H1 (cell line): ENCODE results near the gene STIM1. TPM values are rescaled to one million over a fixed set of nuclear protein-coding genes. Genes with fewer than 3 reads are reported as not detected.

Experiments
- CTCF ChIA-PET: fragments of 300-600 bp; sonication (Branson Sonifier 250); formaldehyde crosslinking; loops from one replicate; lab custom pipeline; 2021; ENCODE audit not compliant: partially characterized antibody; lab: Charles Lee
- POLR2A ChIA-PET: fragments of 300-600 bp; sonication (Branson Sonifier 250); formaldehyde crosslinking; loops from one replicate; lab custom pipeline; 2021; ENCODE audit warnings: inconsistent platforms; ENCODE audit not compliant: partially characterized antibody; lab: Charles Lee
- DNase-seq, 2 experiments: peaks; one replicate each; pipeline versions ENCODE4 v3.0.0 to v3.0.0-alpha.2; 2010 to 2022; ENCODE audit warnings: low spot score in 2 of 2, low read depth in 1 of 2, mixed read lengths in 1 of 2
- FAIRE-seq: peaks from 2 replicates; lab custom pipeline; 2011; peaks lifted over from hg19 to GRCh38; lab: Jason Lieb, UNC
- H2AFZ ChIP-seq: 2 replicates; pipeline ENCODE4 v1.8.1; 2012; ENCODE audit warnings: low read length, inconsistent platforms
- H2AK5ac ChIP-seq: 2 replicates; pipeline ENCODE4 v1.6.1; 2013; ENCODE audit warnings: low read depth, low read length
- H2BK120ac ChIP-seq: replicated peaks from 2 replicates; pipeline ENCODE3; 2013; ENCODE audit warnings: low read depth, low read length, inconsistent platforms
- H2BK12ac ChIP-seq: 2 replicates; pipeline ENCODE4 v1.6.1; 2013; ENCODE audit warnings: low read depth, low read length
- H2BK15ac ChIP-seq: 2 replicates; pipeline ENCODE4 v1.6.1; 2013; ENCODE audit warnings: low read length
- H2BK20ac ChIP-seq: 2 replicates; pipeline ENCODE4 v1.6.1; 2013; ENCODE audit warnings: low read length
- H2BK5ac ChIP-seq: 2 replicates; pipeline ENCODE4 v1.6.1; 2013; ENCODE audit warnings: low read depth, low read length
- H3K14ac ChIP-seq: 2 replicates; pipeline ENCODE4 v1.6.1; 2013; ENCODE audit warnings: inconsistent platforms; ENCODE audit not compliant: insufficient read length
- H3K18ac ChIP-seq: 2 replicates; pipeline ENCODE4 v1.6.1; 2013; ENCODE audit warnings: low read length; ENCODE audit errors: extremely low read depth
- H3K23ac ChIP-seq: 2 replicates; pipeline ENCODE4 v1.6.1; 2013; ENCODE audit warnings: inconsistent platforms; ENCODE audit not compliant: insufficient read length
- H3K23me2 ChIP-seq: 2 replicates; pipeline ENCODE4 v1.6.1; 2013; ENCODE audit warnings: low read depth, low read length
- H3K27ac ChIP-seq: 2 replicates; pipeline ENCODE4 v1.6.1; 2011; ENCODE audit warnings: low read depth, low read length, inconsistent platforms
- H3K27me3 ChIP-seq, 4 experiments: replicated peaks in 1 of 4; 1 replicate in 1 of 4; 2 replicates in 3 of 4; pipeline versions ENCODE4 v1.6.1 to v1.8.1; 2011 to 2013; ENCODE audit warnings: low read length in 3 of 4, mild to moderate bottlenecking in 3 of 4, inconsistent platforms in 2 of 4, mixed read lengths in 2 of 4, moderate library complexity in 1 of 4; ENCODE audit not compliant: control insufficient read depth in 3 of 4, insufficient read depth in 3 of 4; ENCODE audit errors: extremely low read depth in 1 of 4
- H3K36me3 ChIP-seq, 4 experiments: 2 replicates each; pipeline versions ENCODE4 v1.6.1 to v1.8.1; 2011 to 2013; ENCODE audit warnings: mild to moderate bottlenecking in 4 of 4, low read length in 3 of 4, moderate library complexity in 2 of 4, control low read depth in 1 of 4, inconsistent platforms in 1 of 4; ENCODE audit not compliant: insufficient read depth in 4 of 4, control insufficient read depth in 2 of 4
- H3K4ac ChIP-seq: replicated peaks from 2 replicates; pipeline ENCODE3; 2013; ENCODE audit warnings: low read length, low read depth, mixed read lengths, inconsistent platforms; ENCODE audit not compliant: insufficient read length
- H3K4me1 ChIP-seq, 4 experiments: replicated peaks in 1 of 4; 1 replicate in 1 of 4; 2 replicates in 3 of 4; pipeline versions ENCODE4 v1.6.1 to v1.8.1; 2011 to 2013; ENCODE audit warnings: low read length in 3 of 4, inconsistent platforms in 2 of 4, mixed read lengths in 1 of 4; ENCODE audit not compliant: insufficient read depth in 4 of 4, control insufficient read depth in 3 of 4
- H3K4me2 ChIP-seq, 2 experiments: 2 replicates each; pipeline versions ENCODE4 v1.6.1 to v1.8.1; 2011 to 2013; ENCODE audit warnings: low read depth in 2 of 2, low read length in 2 of 2, control low read depth in 1 of 2, inconsistent platforms in 1 of 2, mild to moderate bottlenecking in 1 of 2; ENCODE audit not compliant: insufficient read depth in 1 of 2
- H3K4me3 ChIP-seq, 4 experiments: fragments of 200-600, 300-600 bp in 1 of 4; sonication (generic), shearing (Covaris generic), sonication (Bioruptor Twin) in 1 of 4; 2 replicates each; pipeline versions ENCODE4 v1.5.1 to v1.8.1; 2011 to 2016; ENCODE audit warnings: low read length in 4 of 4, low read depth in 3 of 4, control low read depth in 2 of 4, inconsistent platforms in 2 of 4, mild to moderate bottlenecking in 2 of 4, mixed read lengths in 1 of 4, moderate library complexity in 1 of 4; ENCODE audit not compliant: insufficient read depth in 2 of 4; ENCODE audit errors: extremely low read depth in 1 of 4
- H3K56ac ChIP-seq: replicated peaks from 2 replicates; pipeline ENCODE3; 2013; ENCODE audit warnings: low read depth, mild to moderate bottlenecking, mixed read lengths, low read length, inconsistent platforms; ENCODE audit not compliant: insufficient read length
- H3K79me1 ChIP-seq: 2 replicates; pipeline ENCODE4 v1.6.1; 2013; ENCODE audit warnings: low read depth, low read length, control low read depth
- H3K79me2 ChIP-seq, 2 experiments: 2 replicates each; pipeline versions ENCODE4 v1.6.1 to v1.8.1; 2012 to 2013; ENCODE audit warnings: low read length in 2 of 2, mild to moderate bottlenecking in 2 of 2, inconsistent platforms in 1 of 2; ENCODE audit not compliant: insufficient read depth in 2 of 2, control insufficient read depth in 1 of 2
- H3K9ac ChIP-seq, 4 experiments: replicated peaks in 1 of 4; 1 replicate in 1 of 4; 2 replicates in 3 of 4; pipeline versions ENCODE4 v1.6.1 to v1.8.1; 2011 to 2013; ENCODE audit warnings: low read depth in 3 of 4, low read length in 3 of 4, control low read depth in 2 of 4, mild to moderate bottlenecking in 2 of 4, moderate library complexity in 2 of 4, inconsistent platforms in 1 of 4; ENCODE audit errors: extremely low read depth in 1 of 4
- H3K9me3 ChIP-seq, 2 experiments: 2 replicates each; pipeline versions ENCODE4 v1.6.1 to v1.8.1; 2012 to 2013; ENCODE audit warnings: mild to moderate bottlenecking in 2 of 2, moderate library complexity in 2 of 2, control low read depth in 1 of 2, inconsistent platforms in 1 of 2, low read depth in 1 of 2, low read length in 1 of 2, mixed read lengths in 1 of 2; ENCODE audit not compliant: insufficient read depth in 2 of 2
- H4K20me1 ChIP-seq, 2 experiments: replicated peaks in 1 of 2; 2 replicates each; pipeline versions ENCODE3 to v1.8.1; 2011 to 2013; ENCODE audit warnings: inconsistent platforms in 2 of 2, low read length in 2 of 2, mild to moderate bottlenecking in 1 of 2; ENCODE audit not compliant: insufficient read depth in 2 of 2, control insufficient read depth in 1 of 2
- H4K5ac ChIP-seq: 2 replicates; pipeline ENCODE4 v1.6.1; 2013; ENCODE audit warnings: low read length, low read depth, mixed read lengths, inconsistent platforms; ENCODE audit not compliant: insufficient read length
- H4K8ac ChIP-seq: 2 replicates; pipeline ENCODE4 v1.8.0; 2013; ENCODE audit warnings: mild to moderate bottlenecking, moderate library complexity, low read length, inconsistent platforms; ENCODE audit not compliant: insufficient read depth; ENCODE audit errors: extremely low read depth
- H4K91ac ChIP-seq: replicated peaks from 2 replicates; pipeline ENCODE3; 2013; ENCODE audit warnings: low read length, mixed read lengths, inconsistent platforms; ENCODE audit not compliant: insufficient read length
- BACH1 ChIP-seq: IDR thresholded peaks from 2 replicates; pipeline ENCODE4 v1.6.1; 2012; ENCODE audit warnings: low read length, improper control_type of control experiment
- CBX5 ChIP-seq: fragments of 300-800, 300-1000 bp; sonication (generic); IDR thresholded peaks from 2 replicates; pipeline ENCODE4 v1.7.1; 2016; ENCODE audit warnings: antibody characterized with exemption, low read length, low read depth
- KDM4A ChIP-seq: IDR thresholded peaks from one replicate; pipeline ENCODE4 v1.7.1; 2012; ENCODE audit warnings: low read depth, mild to moderate bottlenecking, moderate library complexity, low read length, inconsistent platforms; ENCODE audit not compliant: severe bottlenecking
- KDM5A ChIP-seq: fragments of 200-600 bp; IDR thresholded peaks from 2 replicates; pipeline ENCODE4 v1.7.1; 2012; ENCODE audit warnings: mild to moderate bottlenecking, low read length, inconsistent platforms, mixed read lengths
- POLR2A ChIP-seq, 2 experiments: IDR thresholded peaks; 1 replicate in 1 of 2; 2 replicates in 1 of 2; pipeline ENCODE4 v1.6.1; 2011; ENCODE audit warnings: low read depth in 2 of 2, low read length in 2 of 2, mild to moderate bottlenecking in 2 of 2; ENCODE audit errors: control extremely low read depth in 1 of 2
- SP4 ChIP-seq: IDR thresholded peaks from 2 replicates; pipeline ENCODE4 v1.6.1; 2012; ENCODE audit warnings: low read length, inconsistent platforms
- SRF ChIP-seq: IDR thresholded peaks from 2 replicates; pipeline ENCODE4 v1.6.1; 2011; ENCODE audit warnings: mild to moderate bottlenecking, low read depth, low read length, moderate library complexity
- TAF1 ChIP-seq: IDR thresholded peaks from 2 replicates; pipeline ENCODE4 v1.6.1; 2011; ENCODE audit warnings: mild to moderate bottlenecking, low read depth, low read length
- polyA plus RNA-seq, 7 experiments: library from polyadenylated mRNA; depleted of rRNA in 3 of 7; stranded (reverse) in 5 of 7; unstranded in 2 of 7; fragments of >200 nt in 5 of 7; fragments of 200-250 nt in 2 of 7; gene quantifications; 1 replicate in 5 of 7; 2 replicates in 1 of 7; 4 replicates in 1 of 7; pipeline versions ENCODE4 v1.2.1 to v1.2.3, GENCODE V29; 2011 to 2013; ENCODE audit warnings: missing spikeins in 2 of 7, mixed read lengths in 2 of 7
- total RNA-seq: library from RNA; stranded (reverse); fragmentation: NEBNext Ultra II Directional; extraction: Animal tissue kit (Norgen Biotek cat#: 25700); gene quantifications from 2 replicates; pipeline ENCODE4 v1.2.1, GENCODE V29; 2021

Gene STIM1
- total and polyA plus RNA-seq, 2 of the 8 experiments (the other 6 are each of a cell fraction or from before 2014, with no cell fraction given) = 11.1 to 12.2 TPM

GRCh38 chr11:3882655-3883054 lies 27.2 kb downstream of the STIM1 start:
- Histone ChIP-seq H4K91ac (no peak overlapping the region), H2BK15ac (no peak overlapping the region), H3K27me3 (no peaks in the 10 kb centered on the region; a peak in 2 of 7 replicates), H2BK12ac (no peak overlapping the region), H2BK20ac (no peak overlapping the region), H3K23ac (no peak overlapping the region), H3K4me2 (no peak overlapping the region), H3K23me2 (no peaks in the 10 kb centered on the region), H4K8ac (no peak overlapping the region), H3K36me3 (no peaks in the 10 kb centered on the region), H3K79me2 (no peaks in the 10 kb centered on the region), H2AK5ac (no peak overlapping the region), H2AFZ (no peak overlapping the region), H3K4me3 (no peak overlapping the region), H3K79me1 (no peaks in the 10 kb centered on the region), H3K4ac (no peak overlapping the region), H3K4me1 (no peaks in the 10 kb centered on the region), H3K27ac (no peak overlapping the region), H3K9ac (no peak overlapping the region), H3K18ac (no peak overlapping the region), H3K56ac (no peak overlapping the region), H4K20me1 (no peaks in the 10 kb centered on the region), H2BK5ac (no peak overlapping the region), H3K14ac (no peak overlapping the region), H2BK120ac (no peak overlapping the region), H3K9me3 (no peaks in the 10 kb centered on the region), H4K5ac (no peak overlapping the region)
- POLR2A ChIA-PET = no interaction called here
- CTCF ChIA-PET = interaction anchor here (0.6 to 1.1 kb wide), 3 partner anchors 20 to 33 kb away, joined by 3 to 5 read pairs (median 4); no protein-coding TSS in a partner anchor
- TF ChIP-seq KDM4A (no peak), SRF (no peak), CBX5 (no peak), TAF1 (no peak), POLR2A (IDR thresholded peaks at IDR 0.05; ENCODE audit: control extremely low read depth in 1 of 2, low read depth in 2 of 2, low read length in 2 of 2) (no peak), SP4 (no peak), KDM5A (no peak), BACH1 (no peak)
- DNase-seq (no peak), FAIRE-seq (no peak)
